Fibroblast of the aortic adventitia (primary cell): ENCODE data around the gene SETD2. TPM values are rescaled to one million over a fixed set of nuclear protein-coding genes. Genes with fewer than 3 reads are reported as not detected.

Source experiments
- DNase-seq: peaks from one replicate; pipeline ENCODE4 v3.0.0-alpha.2; 2010; ENCODE audit warnings: low read depth
- H3K4me3 ChIP-seq: 2 replicates; pipeline ENCODE4 v1.5.1; 2011; ENCODE audit warnings: low read depth, mild to moderate bottlenecking, control low read depth, low read length, moderate library complexity
- CTCF ChIP-seq: IDR thresholded peaks from 2 replicates; pipeline ENCODE4 v1.5.1; 2011; ENCODE audit warnings: mild to moderate bottlenecking, low read length, control low read depth, inconsistent platforms; ENCODE audit not compliant: insufficient read depth
- total RNA-seq: library from RNA; depleted of rRNA; stranded (reverse); fragments of >200 nt; gene quantifications from 2 replicates; pipeline ENCODE4 v1.2.3, GENCODE V29; 2012; ENCODE audit warnings: low replicate concordance

Gene SETD2
- total RNA-seq, 1 donor = 37.6 TPM

GRCh38 chr3:47022641-47023071 is 141.3 kb downstream of the SETD2 start:
- no peak for TF ChIP-seq CTCF
- H3K4me3 ChIP-seq = no peak overlapping the region
- peak; percentile 27 for DNase-seq

- no peak for TF ChIP-seq CTCF
- no peak overlapping the region for H3K4me3 ChIP-seq
- no peak for DNase-seq
Observed at GRCh38 chr3:47020311-47020710, 143.6 kb downstream of the SETD2 start.

GRCh38 chr3:47019201-47019600 is 144.7 kb downstream of the SETD2 start:
- no peak for DNase-seq
- TF ChIP-seq CTCF = no peak

GRCh38 chr3:47018269-47018611 is 145.7 kb downstream of the SETD2 start:
- no peak for TF ChIP-seq CTCF
- no peak for DNase-seq
- H3K4me3 ChIP-seq = no peak overlapping the region

More at GRCh38 chr3:47019201-47019600, 144.7 kb downstream of the SETD2 start:
- no peak overlapping the region for H3K4me3 ChIP-seq

- DNase-seq = no peak
- H3K4me3 ChIP-seq = no peak overlapping the region
- no peak for TF ChIP-seq CTCF
Observed at GRCh38 chr3:47017504-47018268, 146.2 kb downstream of the SETD2 start.

GRCh38 chr3:47016934-47017435 is 146.9 kb downstream of the SETD2 start:
- no peak overlapping the region for H3K4me3 ChIP-seq
- peak; percentile 51 for DNase-seq
- TF ChIP-seq CTCF = no peak
